PC-9 (cell line): ENCODE data around the gene GABRG3. TPM values are rescaled to one million over a fixed set of nuclear protein-coding genes. Genes with fewer than 3 reads are reported as not detected.

Experiments
- BruUV-seq: library from RNA; stranded (reverse); fragments of 400-500 nt; replicated peaks from 2 replicates; lab custom pipeline; 2021; lab: Mats Ljungman, UMichigan
- CTCF ChIA-PET: fragments of 300-600 bp; sonication (Branson Sonifier 250); formaldehyde crosslinking; loops from one replicate; lab custom pipeline; 2022; ENCODE audit warnings: antibody characterized with exemption; lab: Charles Lee
- POLR2A ChIA-PET: fragments of 300-600 bp; sonication (Branson Sonifier 250); formaldehyde crosslinking; loops from one replicate; lab custom pipeline; 2022; ENCODE audit warnings: antibody characterized with exemption; ENCODE audit not compliant: unreplicated experiment; lab: Charles Lee
- DNase-seq, 2 experiments: peaks; one replicate each; pipeline versions ENCODE4 v3.0.0 to v3.0.0-alpha.2; 2015 to 2022; ENCODE audit warnings: mixed read lengths in 1 of 2
- H2AFZ ChIP-seq: fragments of 200-600 bp; sonication (generic); 2 replicates; pipeline ENCODE4 v1.8.1; 2017; ENCODE audit warnings: antibody characterized with exemption
- H3F3A ChIP-seq: fragments of 200-600 bp; sonication (generic); 2 replicates; pipeline ENCODE4 v1.8.1; 2017; ENCODE audit warnings: antibody characterized with exemption, mild to moderate bottlenecking, low read depth; ENCODE audit not compliant: insufficient read depth
- H3K27ac ChIP-seq: fragments of 200-600 bp; sonication (generic); 2 replicates; pipeline ENCODE4 v1.6.1; 2016; ENCODE audit warnings: mixed run types
- H3K27me3 ChIP-seq: fragments of 200-600 bp; sonication (generic); 2 replicates; pipeline ENCODE4 v1.6.1; 2016; ENCODE audit warnings: low read depth, mixed run types; ENCODE audit not compliant: insufficient read depth
- H3K36me3 ChIP-seq: fragments of 200-600 bp; sonication (generic); 2 replicates; pipeline ENCODE4 v1.6.1; 2016; ENCODE audit warnings: low read depth, mixed run types
- H3K4me1 ChIP-seq: fragments of 200-600 bp; sonication (generic); replicated peaks from 2 replicates; pipeline ENCODE4 v1.6.1; 2016; ENCODE audit warnings: mixed run types; ENCODE audit not compliant: insufficient read depth
- H3K4me2 ChIP-seq: fragments of 200-600 bp; sonication (generic); 2 replicates; pipeline ENCODE4 v1.6.1; 2017; ENCODE audit warnings: mixed run types
- H3K4me3 ChIP-seq: fragments of 200-600 bp; sonication (generic); 2 replicates; pipeline ENCODE4 v1.6.1; 2016; ENCODE audit warnings: mixed run types
- H3K79me2 ChIP-seq: fragments of 200-600 bp; sonication (generic); 2 replicates; pipeline ENCODE4 v1.6.1; 2017; ENCODE audit warnings: low read depth, mixed run types
- H3K9me2 ChIP-seq: fragments of 200-600 bp; sonication (generic); 2 replicates; pipeline ENCODE4 v1.8.1; 2017; ENCODE audit warnings: mild to moderate bottlenecking; ENCODE audit not compliant: insufficient read depth
- H3K9me3 ChIP-seq: fragments of 200-600 bp; sonication (generic); 2 replicates; pipeline ENCODE4 v1.8.1; 2016; ENCODE audit warnings: low read depth; ENCODE audit not compliant: insufficient read depth
- H4K20me1 ChIP-seq: fragments of 200-600 bp; sonication (generic); 2 replicates; pipeline ENCODE4 v1.8.1; 2017; ENCODE audit not compliant: insufficient read depth
- EZH2 ChIP-seq: fragments of 200-600 bp; sonication (generic); IDR thresholded peaks from 2 replicates; pipeline ENCODE4 v1.8.0; 2017; ENCODE audit warnings: antibody characterized with exemption, low read depth
- intact Hi-C: fragments of 100-400 bp; cut with micrococcal nuclease; formaldehyde crosslinking; loops from one replicate; pipeline ENCODE4 v1.10.0; 2022; ENCODE audit not compliant: unreplicated experiment
- total RNA-seq: library from RNA; stranded (reverse); gene quantifications from 2 replicates; pipeline ENCODE4 v1.2.3, GENCODE V29; 2021
- TF ChIP-seq, protein P1 (sequence below): fragments of 200-600 bp; sonication (generic); conservative IDR thresholded peaks from 2 replicates; pipeline ENCODE4 v1.6.1; 2017; ENCODE audit warnings: mixed run types, antibody characterized with exemption, mild to moderate bottlenecking, moderate library complexity

Gene GABRG3
- total RNA-seq, 1 experiment from 2014 or later = not detected

DNA sequence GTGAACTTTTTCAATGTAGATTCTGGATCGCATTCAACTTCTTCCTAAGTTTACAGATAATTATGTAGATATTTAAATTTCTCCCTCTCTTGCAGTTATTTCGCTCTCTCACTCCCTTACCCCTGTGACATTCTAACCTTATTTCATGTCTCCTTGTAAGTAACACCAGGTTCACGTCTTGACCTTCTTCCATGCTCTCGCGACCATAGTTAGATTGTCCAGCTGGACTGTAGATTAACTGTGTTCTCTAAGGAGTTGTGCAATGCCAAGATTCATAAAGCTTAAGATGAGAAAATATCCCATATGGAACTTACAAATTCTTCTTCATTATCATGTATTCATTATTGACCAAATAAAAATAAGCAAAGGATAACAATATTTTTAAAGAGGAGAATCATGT is 430.5 kb downstream of the GABRG3 start:
- H3K27me3 ChIP-seq = 0 out of 2 replicates have a peak, but pooled peaks cover 4% of the 10 kb centered on the region
- H3K79me2 ChIP-seq = no peaks in the 10 kb centered on the region
- H3K9me2 ChIP-seq = no peaks in the 10 kb centered on the region
- no peaks in the 10 kb centered on the region for H3K36me3 ChIP-seq
- no peaks in the 10 kb centered on the region for H3K9me3 ChIP-seq
- H3F3A ChIP-seq = no peaks in the 10 kb centered on the region
- CTCF ChIA-PET = no interaction called here
- H3K27ac ChIP-seq = no peak overlapping the region
- H4K20me1 ChIP-seq = no peaks in the 10 kb centered on the region
- intact Hi-C loops = no loop called here
- H3K4me3 ChIP-seq = no peak overlapping the region
- DNase-seq = no peak
- BruUV-seq = no TSS peak
- no peak overlapping the region for H2AFZ ChIP-seq
- H3K4me1 ChIP-seq = no peaks in the 10 kb centered on the region
- POLR2A ChIA-PET = no interaction called here
- H3K4me2 ChIP-seq = no peak overlapping the region
- TF ChIP-seq, protein P1, sequence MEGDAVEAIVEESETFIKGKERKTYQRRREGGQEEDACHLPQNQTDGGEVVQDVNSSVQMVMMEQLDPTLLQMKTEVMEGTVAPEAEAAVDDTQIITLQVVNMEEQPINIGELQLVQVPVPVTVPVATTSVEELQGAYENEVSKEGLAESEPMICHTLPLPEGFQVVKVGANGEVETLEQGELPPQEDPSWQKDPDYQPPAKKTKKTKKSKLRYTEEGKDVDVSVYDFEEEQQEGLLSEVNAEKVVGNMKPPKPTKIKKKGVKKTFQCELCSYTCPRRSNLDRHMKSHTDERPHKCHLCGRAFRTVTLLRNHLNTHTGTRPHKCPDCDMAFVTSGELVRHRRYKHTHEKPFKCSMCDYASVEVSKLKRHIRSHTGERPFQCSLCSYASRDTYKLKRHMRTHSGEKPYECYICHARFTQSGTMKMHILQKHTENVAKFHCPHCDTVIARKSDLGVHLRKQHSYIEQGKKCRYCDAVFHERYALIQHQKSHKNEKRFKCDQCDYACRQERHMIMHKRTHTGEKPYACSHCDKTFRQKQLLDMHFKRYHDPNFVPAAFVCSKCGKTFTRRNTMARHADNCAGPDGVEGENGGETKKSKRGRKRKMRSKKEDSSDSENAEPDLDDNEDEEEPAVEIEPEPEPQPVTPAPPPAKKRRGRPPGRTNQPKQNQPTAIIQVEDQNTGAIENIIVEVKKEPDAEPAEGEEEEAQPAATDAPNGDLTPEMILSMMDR = no peak
- TF ChIP-seq EZH2 = no peak

DNA sequence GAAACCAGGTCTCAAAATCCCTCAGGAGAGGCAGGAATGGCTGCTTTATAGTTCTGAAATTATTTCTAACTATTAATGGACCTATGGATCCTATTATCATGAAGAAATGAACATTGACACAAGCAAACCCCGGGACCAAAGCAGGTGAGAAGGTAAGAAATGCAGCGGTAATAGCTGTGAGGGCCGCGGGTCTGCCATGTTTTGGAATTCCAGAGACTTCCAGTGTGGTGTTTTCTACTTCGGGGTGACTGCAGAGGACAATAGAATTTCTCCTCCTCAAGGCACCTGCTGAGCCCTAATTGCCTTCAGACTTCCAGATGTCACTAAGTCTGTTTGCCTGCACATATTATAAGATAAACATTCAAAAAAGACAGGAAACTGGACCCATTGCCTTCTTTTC is 437.4 kb downstream of the GABRG3 start:
- BruUV-seq = no TSS peak
- Histone ChIP-seq H3K27ac (no peak overlapping the region), H2AFZ (no peak overlapping the region), H3K4me1 (no peaks in the 10 kb centered on the region), H3F3A (no peaks in the 10 kb centered on the region), H3K9me2 (no peaks in the 10 kb centered on the region), H3K9me3 (no peaks in the 10 kb centered on the region), H3K79me2 (no peaks in the 10 kb centered on the region), H3K4me2 (no peak overlapping the region), H3K4me3 (no peak overlapping the region), H3K36me3 (no peaks in the 10 kb centered on the region), H3K27me3 (peaks cover 3% of the 10 kb centered on the region; the same call in 1 of the 2 replicates), H4K20me1 (no peaks in the 10 kb centered on the region)
- CTCF ChIA-PET = no interaction called here
- TF ChIP-seq, protein P1 = no peak
- no peak for TF ChIP-seq EZH2
- intact Hi-C loops = no loop called here
- DNase-seq = no peak
- POLR2A ChIA-PET = no interaction called here

GRCh38 chr15:27410996-27411605 is 440.1 kb downstream of the GABRG3 start:
- ChIA-PET POLR2A (no interaction called here), CTCF (no interaction called here)
- Histone ChIP-seq H3K9me3 (no peaks in the 10 kb centered on the region), H3K79me2 (no peaks in the 10 kb centered on the region), H3K36me3 (no peaks in the 10 kb centered on the region), H3K4me2 (no peak overlapping the region), H3F3A (no peaks in the 10 kb centered on the region), H3K4me3 (no peak overlapping the region), H3K27ac (no peak overlapping the region), H4K20me1 (no peaks in the 10 kb centered on the region), H3K27me3 (peaks cover 3% of the 10 kb centered on the region; the same call in 1 of the 2 replicates), H3K9me2 (no peaks in the 10 kb centered on the region), H2AFZ (no peak overlapping the region), H3K4me1 (no peaks in the 10 kb centered on the region)
- no TSS peak for BruUV-seq
- intact Hi-C loops = no loop called here
- no peak for DNase-seq
- TF ChIP-seq EZH2 = no peak
- TF ChIP-seq, protein P1 = no peak
